HG03139 (cell line): Measurements from ENCODE around the gene TCEA3.
"Not testable (repeated sequence)": the region's sequence is repeated elsewhere in the genome, so short reads cannot be mapped to it uniquely, and the experiment has no call there.

Experiments used
- ATAC-seq: cut with Tn5 transposase; IDR thresholded peaks from one replicate; pipeline ENCODE4 v1.9.1; 2021; ENCODE audit not compliant: unreplicated experiment

TCEA3 gene

GRCh38 chr1:23395154-23395724, 29.3 kb downstream of the TCEA3 start:
- no peak for ATAC-seq

DNA sequence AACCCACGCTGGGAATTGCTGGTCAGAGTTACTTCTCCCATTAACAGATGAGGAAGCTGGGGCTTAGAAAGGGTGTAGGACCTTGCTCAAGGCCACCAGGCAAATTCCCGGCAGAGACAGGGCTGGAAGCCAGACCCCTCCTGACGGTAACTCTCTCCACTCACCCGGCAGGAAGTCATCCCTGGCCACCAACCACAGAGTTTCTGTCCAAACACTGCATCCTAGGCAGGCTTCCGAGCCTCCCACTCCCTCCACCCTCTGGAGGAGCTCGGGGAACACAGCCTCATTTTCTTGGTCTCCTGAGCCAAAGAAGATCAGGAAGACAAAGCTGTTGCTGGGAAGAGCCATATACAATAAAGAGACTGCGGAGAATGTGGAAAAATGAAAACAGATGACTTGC, 29.9 kb downstream of the TCEA3 start:
- ATAC-seq, result no peak

DNA sequence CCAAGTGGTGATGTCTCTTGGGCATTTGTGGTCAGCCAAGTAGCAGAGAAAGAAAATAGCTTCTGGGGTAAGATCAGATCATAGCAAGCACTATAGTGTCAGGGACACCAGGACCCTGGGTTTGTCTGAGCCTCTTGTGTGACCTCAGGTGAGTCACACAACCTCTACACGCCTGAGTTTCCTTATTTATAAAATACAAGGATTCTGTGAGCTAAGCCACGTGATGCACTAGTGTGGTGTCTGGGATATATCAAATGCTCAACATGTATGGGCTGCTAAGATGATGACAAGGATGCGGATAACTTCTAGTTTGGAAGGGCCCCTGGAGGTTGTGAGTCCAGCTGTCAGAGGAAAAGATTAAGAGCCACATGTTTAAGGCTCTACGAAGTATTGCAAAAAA, 30.4 kb downstream of the TCEA3 start:
- no peak for ATAC-seq

DNA sequence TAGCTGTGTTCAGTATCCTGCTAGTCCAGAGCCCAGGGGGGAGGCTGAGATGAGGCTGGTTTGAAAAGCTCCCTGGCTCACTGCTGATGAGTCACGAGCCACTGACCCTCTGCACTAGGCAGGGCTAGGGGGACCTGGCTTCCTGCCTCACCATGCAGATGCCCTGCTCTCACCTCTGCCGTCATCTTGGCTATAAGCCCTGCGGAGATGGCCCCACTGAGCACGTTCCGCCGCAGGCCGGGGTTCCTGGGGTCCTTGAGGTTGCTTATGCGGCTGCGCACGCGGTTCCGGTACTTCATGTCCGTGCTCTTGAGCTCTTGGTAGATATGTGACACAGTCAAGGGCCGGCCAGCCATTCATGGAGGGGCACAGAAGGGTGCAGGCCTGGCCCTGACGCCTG, 30.8 kb downstream of the TCEA3 start:
- no peak for ATAC-seq

DNA sequence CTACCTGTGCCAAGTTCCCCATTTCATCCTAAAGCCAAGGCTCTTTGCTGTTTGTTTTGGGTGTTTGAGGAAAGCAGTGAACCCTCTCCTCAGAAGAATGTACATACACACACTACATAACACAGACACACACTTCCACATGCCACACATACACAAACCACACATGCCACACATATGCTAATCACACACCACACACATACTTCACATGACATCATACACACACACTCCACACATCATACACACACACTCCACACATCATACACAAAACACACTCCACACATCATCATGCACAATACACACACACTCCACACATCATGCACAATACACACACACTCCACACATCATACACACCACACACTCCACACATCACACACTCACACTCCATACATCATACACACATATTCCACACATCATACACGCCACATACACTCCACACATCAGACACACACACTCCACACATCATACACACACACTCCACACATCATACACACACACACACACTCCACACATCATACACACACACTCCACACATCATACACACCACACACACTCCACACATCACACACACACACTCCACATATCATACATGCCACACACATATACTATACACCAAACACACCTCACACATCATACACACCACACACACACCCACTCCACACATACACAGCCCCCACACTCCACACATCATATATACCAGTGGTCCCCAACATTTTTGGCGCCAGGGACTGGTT, 32.3 kb downstream of the TCEA3 start:
- no peak for ATAC-seq

DNA sequence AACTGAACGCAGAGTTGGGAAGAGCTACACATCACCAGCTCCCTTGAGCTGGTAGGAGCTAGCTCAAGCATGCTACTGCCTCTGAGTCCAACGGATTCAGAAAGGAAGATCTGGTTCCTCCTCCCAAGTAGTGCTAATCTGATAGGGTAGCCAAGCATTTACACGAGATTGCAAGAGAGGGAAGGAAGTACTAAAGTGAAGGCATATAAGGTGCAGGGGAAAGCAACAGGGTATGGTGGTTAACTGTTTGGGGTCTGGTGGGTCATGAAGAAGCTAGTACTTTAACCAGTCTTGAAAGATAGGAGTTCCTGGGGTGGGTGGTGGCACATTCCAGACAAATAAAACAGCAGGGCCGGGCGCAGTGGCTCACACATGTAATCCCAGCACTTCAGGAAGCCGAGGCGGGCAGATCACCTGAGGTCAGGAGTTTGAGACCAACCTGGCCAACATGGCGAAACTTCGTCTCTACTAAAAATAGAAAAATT, 34.7 kb downstream of the TCEA3 start:
- ATAC-seq, result no peak

DNA sequence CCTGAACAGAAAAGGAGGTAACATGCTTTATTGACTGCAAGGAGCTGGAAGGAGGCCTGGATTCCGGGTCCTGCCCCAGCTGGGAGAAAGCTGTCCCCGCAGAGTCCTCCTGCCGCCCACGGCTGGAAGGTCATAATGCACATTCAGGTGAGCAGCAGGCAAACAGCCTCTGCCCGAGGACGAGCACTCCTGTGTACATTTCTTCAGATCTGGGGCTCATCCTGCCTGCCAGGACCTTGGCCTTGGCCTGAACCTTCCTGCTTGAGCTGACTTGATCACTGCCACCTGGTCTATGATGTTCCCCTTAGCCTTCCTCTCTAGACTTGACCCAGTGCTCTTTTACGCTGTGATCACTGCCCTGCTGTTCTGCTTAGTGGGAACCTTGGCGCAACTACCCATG, 37.1 kb downstream of the TCEA3 start:
- no peak for ATAC-seq

DNA sequence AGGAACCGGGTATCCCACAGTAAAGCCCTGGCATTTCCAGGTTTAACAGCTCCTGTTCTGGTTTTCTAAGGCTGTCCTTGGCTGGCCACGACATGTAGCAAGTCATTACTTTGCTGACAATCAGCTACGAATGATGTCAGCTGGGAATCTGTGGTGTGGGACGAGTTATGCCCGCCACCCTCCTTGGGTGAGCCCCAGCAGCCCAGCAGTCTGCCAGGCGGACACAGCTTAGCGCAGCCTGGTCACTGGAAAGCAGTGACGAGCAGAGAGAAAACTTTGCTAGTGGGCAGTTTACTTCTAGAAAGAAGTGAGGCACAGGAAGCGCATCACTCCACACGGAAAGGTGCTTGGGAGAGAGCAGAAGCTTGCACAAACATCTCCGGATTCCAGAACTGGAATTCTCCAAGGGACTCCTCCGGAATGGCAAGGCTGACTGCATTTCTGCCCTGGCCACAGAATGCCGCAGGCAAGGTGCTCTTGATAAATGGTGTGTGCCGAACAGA, 39.4 kb downstream of the TCEA3 start:
- ATAC-seq, result no peak

GRCh38 chr1:23384312-23385058, 40.1 kb downstream of the TCEA3 start:
- ATAC-seq, result no peak

DNA sequence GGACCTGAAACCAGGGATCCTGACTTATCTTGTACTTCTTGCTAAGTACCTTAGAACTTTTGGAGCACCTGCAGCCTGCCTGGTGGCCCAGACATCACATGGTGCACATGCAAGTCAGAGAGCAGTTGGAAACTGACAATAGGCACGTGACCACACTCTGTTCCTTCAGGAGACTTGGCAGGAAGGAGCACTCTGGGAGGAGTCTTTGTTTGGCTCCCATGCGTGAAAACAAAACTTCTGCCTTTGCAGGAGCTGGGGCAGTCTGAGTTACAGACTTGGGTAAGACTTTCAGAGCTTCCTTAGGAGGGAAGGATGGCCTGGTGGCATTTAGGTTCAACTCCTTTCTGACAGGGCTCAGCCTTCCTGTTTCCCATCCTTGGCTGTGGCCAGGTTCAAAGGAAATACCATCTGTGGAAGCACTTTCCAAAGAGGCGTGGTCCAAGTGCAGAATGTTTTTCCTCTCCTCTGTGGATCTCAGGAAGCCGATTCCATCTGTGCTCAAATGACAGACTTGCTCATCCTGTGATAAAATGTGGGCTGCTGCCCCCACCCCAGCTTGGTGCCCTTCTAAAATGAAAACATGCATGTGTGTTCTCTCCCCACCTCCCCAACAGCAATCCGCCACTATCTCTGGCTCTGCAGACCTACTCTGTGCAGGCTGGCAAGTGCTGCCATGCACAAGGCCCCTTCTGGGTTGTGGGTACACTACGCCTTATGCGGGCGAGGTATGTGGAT, 40.8 kb downstream of the TCEA3 start:
- no peak for ATAC-seq

- ATAC-seq, result no peak
These were observed 43.2 kb downstream of the TCEA3 start for GRCh38 chr1:23381233-23381885.

DNA sequence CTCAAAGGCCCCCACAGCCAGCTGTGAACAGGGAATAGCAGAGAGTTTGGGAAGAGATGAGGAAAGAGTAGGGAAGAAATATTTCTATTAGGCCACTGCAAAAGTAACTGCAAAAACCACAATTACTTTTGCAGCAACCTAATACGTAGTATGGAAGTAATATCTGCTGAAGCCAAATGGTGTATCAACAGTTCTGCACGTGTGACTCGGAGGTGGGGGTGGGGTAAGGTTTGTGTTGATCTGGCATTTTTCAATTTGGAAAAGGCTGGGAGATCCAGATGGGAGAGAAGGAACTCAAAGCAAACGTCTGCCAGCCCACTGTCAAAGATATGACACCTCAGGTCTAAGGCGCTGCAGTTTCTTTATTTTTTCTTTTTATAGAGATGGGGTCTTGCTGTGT, 43.8 kb downstream of the TCEA3 start:
- no peak for ATAC-seq

GRCh38 chr1:23380236-23380635, 44.3 kb downstream of the TCEA3 start:
- not testable (repeated sequence) for ATAC-seq

GRCh38 chr1:23376890-23377811, 47.4 kb downstream of the TCEA3 start:
- no peak for ATAC-seq

DNA sequence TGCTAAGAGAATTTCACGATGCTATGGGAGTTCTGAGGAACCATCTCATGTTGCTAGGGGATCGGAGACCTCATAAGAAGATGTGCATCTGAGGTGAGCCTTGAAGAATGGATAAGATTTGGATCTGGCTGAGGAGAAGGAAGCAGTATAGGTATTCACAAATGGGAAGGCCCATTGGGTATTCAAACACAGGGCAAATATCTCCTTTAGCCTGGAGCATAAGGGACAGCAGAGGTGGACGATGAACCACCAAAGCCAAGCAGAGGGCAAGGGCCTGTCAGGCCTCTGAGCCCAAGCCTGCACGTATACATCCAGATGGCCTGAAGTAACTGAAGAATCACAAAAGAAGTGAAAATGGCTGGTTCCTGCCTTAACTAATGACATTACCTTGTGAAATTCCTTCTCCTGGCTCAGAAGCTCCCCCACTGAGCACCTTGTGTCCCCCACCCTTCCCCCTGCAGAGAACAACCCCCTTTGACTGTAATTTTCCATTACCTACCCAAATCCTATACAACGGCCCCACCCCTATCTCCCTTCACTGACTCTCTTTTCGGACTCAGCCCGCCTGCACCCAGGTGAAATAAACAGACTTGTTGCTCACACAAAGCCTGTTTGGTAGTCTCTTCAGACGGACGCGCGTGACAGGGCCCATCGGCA, 50.3 kb downstream of the TCEA3 start:
- not testable (repeated sequence) for ATAC-seq

DNA sequence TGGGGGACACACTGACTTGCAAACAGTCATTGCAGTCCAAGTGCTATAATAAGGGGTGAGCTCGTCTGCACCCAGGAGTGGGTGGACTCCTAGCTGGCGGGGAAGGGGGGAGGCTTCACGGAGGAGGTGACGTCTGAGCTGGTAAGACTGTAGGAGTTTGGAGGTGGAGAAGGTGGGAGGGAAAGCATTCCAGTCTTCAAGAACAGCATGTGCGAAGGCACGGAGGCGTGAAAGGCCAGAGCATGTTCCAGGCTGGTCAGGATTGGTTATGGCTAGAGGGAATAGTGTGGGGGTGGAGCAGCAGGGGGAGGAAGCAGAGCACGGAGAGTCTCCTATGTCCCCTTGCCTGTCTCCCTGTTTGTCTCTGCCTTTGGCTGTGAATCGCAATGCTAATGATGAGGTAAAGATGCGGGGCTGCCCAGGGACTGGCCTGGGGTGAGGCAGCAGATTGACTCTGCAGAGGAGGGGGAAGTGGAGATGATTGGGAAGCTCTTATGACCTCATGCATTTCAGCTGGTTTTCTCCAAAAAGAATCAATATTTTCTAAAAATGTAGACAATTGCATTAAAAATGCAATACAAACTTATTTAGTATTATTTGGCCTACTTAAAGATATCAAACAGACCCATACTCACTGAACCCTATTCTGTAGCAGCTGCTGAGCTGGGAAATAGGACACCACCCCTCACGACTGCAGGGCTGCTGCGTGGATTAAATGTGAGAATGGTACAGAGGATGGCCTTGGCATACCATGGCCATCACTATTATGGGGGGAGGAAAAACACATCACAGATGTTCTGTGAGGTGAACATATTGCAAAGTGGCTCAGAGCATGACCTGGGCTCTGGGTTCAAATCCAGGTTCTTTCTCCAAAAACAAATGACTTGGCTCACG, 52.3 kb downstream of the TCEA3 start:
- ATAC-seq, result no peak

DNA sequence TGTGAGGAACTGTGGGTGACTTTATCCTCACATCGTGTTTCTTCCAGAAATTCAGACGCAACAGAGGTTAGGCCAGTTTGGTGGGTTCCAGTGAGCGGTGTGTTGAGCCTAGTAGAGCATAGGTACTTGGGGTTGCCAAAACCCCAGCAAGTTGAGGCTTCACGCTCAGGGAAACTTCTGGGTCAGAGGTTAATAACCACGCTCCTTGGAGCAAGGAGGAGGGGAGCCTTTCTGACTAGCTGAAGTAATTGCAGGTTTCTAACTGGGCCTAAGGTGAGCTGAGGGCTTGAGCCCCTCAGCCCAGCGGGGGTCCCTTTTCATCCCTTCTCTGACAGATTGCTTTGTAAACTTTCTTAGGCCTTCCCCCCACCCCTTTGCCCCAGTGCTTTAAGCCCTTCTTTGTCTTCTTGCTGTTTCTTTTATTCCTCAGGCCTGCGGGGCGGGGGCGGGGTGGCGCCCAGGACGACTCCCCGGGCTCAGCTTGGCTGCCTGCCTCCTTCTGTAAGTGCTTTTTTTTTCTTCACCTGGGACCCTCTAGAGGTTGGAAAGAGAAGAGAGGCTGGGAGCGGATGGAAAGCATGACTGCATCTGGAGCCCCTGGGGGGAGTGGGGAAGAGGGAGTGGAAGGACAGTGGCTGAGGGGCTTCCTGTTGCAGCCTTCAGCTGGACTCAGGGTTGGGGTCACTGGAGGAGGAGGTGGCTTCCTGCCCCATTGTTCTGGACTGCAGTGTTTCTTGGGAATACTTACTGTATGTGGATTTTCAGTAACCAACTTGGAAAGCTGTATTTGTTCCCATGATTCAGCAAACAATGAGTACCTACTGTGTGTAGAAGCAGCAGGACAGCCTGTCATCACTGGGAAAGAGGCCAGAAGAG, 53.6 kb downstream of the TCEA3 start:
- no peak for ATAC-seq
